AG09309 (cell line): ENCODE measurements around the gene CEL.
"Not testable (repeated sequence)": the region's sequence is repeated elsewhere in the genome, so short reads cannot be mapped to it uniquely, and the experiment has no call there.

Experiments
- DNase-seq: peaks from one replicate; pipeline ENCODE4 v3.0.0-alpha.2; 2010; ENCODE audit warnings: low read depth
- H3K4me3 ChIP-seq: 2 replicates; pipeline ENCODE4 v1.5.1; 2011; ENCODE audit warnings: mild to moderate bottlenecking, low read depth, low read length, moderate library complexity; ENCODE audit not compliant: control insufficient read depth
- CTCF ChIP-seq: IDR thresholded peaks from 2 replicates; pipeline ENCODE4 v1.5.1; 2011; ENCODE audit warnings: mild to moderate bottlenecking, low read depth, low read length, inconsistent platforms; ENCODE audit not compliant: insufficient read depth, control insufficient read depth; ENCODE audit errors: missing control alignments

CEL gene

GRCh38 chr9:133040892-133041479, 20.8 kb upstream of the CEL start:
- H3K4me3 ChIP-seq, DNase-seq: not testable (repeated sequence)
- TF ChIP-seq CTCF = peak; percentile 68

- TF ChIP-seq CTCF = no peak
- no peak overlapping the region for H3K4me3 ChIP-seq
These were observed 19.8 kb upstream of the CEL start for GRCh38 chr9:133041958-133042357.

DNA sequence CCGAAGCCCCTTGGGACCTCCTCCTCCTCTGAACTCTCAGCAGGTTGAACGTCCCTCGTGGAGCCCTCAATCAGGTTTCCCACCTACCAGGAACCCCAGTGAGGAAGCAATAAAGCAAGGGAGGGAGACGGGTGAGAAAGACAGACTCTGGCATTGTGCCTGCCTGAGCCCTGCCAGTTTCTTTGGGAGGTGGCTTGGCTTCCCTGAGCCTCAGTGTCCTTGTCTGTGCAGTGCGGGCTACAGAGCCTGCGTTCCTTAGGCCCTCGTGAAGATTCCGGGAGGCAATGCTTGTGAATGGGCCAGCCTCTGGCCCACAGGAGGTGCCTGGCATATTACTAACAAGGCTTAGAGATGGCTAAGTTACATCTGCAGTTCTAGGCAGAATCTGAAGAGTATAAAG, 19.1 kb upstream of the CEL start:
- no peak for DNase-seq
- TF ChIP-seq CTCF = no peak

More at GRCh38 chr9:133041958-133042357, 19.8 kb upstream of the CEL start:
- no peak for DNase-seq

DNA sequence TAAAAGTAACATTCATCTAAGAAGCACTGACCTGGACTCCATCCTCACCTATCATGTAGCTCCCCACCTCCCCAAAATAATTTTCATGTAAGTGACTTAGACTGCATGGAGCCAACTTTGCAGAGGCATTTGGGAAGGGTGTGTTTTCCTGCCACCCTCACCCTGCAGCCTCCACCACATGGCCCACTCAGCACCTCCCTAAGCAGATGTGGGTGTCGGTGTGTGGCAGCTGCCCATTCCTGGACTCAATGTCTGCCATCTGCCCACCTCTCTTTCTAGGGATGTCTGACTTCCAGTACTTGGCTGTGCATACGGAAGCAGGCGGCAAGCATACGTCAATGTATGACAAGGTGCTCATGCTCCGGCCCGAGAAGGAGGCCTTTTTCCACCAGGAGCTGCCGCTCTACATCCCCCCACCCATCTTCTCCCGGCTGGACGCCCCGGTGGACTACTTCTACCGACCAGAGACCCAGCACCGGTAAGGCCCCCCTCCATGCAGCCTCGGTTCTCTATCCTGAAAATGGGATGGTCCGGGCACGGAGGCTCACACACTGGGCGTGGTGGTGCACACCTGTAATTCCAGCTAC, 18.2 kb upstream of the CEL start:
- no peak for DNase-seq
- no peak for TF ChIP-seq CTCF
- no peak overlapping the region for H3K4me3 ChIP-seq

More for the DNA sequence above, 19.1 kb upstream of the CEL start:
- H3K4me3 ChIP-seq = no peak overlapping the region

- H3K4me3 ChIP-seq = no peak overlapping the region
- TF ChIP-seq CTCF = no peak
- DNase-seq = no peak
These were observed 17.7 kb upstream of the CEL start for GRCh38 chr9:133044125-133044524.

DNA sequence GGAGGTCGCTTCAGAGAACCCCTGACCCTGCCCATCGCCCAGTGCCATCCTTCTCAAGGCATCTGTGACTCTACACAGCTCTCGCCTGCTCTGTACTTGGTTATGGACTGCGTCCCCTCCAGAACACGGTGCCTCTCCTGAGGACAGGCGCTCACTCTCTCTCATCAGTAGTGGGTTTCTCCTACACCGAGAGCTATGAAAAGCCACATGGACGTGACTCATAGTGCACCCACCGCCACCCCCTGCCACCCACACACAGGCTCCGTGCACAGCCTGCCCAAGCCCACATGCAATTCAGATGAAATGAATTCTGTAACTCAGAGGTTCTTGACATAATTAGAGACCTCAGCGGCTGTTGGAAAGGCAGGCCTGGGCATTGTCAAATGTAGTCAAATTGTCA, 17.1 kb upstream of the CEL start:
- no peak for TF ChIP-seq CTCF
- no peak overlapping the region for H3K4me3 ChIP-seq
- DNase-seq = no peak

DNA sequence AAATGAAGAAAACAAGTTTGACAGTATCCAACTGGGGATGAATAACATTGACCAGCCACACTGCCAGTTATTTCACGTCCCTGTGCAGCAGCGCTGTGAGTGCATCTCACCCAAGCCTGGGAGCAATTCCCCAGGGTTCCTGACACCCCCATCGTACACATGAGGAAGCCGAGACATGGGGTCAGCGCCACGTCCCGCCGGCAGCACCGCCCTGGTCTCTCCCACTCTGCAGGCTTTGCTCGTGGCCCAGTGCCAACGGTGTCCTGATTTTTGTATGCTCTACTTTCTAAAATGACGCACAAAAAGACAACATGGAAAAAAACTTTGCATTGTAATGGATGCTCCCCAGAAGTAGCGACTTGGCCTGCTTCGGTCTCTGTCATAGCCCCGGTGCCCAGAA, 16.6 kb upstream of the CEL start:
- no peak for TF ChIP-seq CTCF
- H3K4me3 ChIP-seq = no peak overlapping the region
- no peak for DNase-seq
